ENCODE measurements around the gene PLAAT5. TPM values are rescaled to one million over a fixed set of nuclear protein-coding genes. Genes with fewer than 3 reads are reported as not detected.

PLAAT5 gene
- total RNA-seq, 4 donors from 2014 or later = 0.13 to 1.3 (median 1.1) TPM; not detected in 1

DNA sequence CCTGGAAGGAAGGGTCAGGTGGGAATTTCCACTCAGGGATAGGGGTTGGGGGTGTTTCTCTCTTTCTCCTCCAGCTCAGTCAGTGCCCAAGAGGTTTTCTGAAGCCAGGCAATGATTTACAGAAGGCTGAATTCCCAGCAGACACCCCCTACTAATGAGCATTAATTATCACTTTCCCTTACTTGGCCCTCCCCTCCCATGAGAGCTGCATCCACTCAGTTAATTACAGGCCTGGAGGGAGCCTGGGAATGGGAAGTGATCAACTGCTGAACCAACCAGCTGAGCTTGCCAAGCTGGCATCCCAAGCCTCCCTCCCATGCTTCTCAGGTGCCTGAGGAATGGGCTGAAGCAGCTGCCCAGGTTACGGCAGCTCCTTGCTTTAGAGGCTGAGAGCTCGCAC, 15.9 kb upstream of the PLAAT5 start:
- Histone ChIP-seq H3K27ac (no peak overlapping the region), H3K36me3 (no peaks in the 10 kb centered on the region), H3K27me3 (no peaks in the 10 kb centered on the region), H3K4me1 (peaks cover 0 to 9% (median 3%) of the 10 kb centered on the region in 3 donors), H3K9me3 (no peaks in the 10 kb centered on the region), H3K4me3 (no peak overlapping the region)
- intact Hi-C loops (cut with DNase I) = no loop called here
- no peak for DNase-seq
- WGBS, 2 donors = 100% methylated on average over 1 of the region's 2 CpGs; no CpG with 5 or more reads in 1 of the 2 donors
- no peak for TF ChIP-seq POLR2A (IDR thresholded peaks at IDR 0.05)
- TF ChIP-seq, protein P1, sequence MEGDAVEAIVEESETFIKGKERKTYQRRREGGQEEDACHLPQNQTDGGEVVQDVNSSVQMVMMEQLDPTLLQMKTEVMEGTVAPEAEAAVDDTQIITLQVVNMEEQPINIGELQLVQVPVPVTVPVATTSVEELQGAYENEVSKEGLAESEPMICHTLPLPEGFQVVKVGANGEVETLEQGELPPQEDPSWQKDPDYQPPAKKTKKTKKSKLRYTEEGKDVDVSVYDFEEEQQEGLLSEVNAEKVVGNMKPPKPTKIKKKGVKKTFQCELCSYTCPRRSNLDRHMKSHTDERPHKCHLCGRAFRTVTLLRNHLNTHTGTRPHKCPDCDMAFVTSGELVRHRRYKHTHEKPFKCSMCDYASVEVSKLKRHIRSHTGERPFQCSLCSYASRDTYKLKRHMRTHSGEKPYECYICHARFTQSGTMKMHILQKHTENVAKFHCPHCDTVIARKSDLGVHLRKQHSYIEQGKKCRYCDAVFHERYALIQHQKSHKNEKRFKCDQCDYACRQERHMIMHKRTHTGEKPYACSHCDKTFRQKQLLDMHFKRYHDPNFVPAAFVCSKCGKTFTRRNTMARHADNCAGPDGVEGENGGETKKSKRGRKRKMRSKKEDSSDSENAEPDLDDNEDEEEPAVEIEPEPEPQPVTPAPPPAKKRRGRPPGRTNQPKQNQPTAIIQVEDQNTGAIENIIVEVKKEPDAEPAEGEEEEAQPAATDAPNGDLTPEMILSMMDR (IDR thresholded peaks at IDR 0.05) = no peak

DNA sequence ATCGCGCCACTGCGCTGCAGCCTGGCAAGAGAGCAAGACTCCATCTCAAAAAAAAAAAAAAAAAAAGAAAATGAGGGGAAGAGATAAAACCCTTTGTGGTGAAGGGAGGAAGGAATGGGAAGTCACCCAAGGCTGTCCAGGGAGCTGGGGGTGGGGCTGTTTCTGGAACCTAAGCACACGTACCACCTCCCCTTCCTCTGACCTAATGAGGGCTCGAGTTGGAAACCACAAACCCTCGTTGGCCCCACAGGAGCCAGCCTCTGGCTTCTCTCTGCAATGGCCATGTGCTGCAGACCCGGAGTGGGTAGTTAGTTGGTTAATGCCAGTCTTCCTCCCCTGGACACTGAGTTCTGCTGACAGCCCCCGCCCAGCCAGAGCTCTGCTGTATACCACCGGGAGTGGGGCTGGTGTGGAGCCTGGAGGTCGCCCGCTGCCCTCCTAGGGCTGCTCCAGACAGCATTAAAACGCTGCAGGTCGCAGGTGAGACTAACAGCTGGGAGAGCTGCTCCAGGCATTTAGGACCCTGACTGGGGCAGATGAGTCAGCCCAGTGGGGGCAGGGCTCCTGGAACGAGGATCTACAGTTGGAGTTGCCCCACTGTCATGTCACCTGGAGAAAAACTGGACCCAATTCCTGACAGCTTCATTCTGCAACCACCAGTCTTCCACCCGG, 15.0 kb upstream of the PLAAT5 start, which contains the start of gene LGALS12:
TSS of gene LGALS12 (plus strand) at position 228 of the 672 bp plus-strand sequence. CDS start at position 603, 375 bp downstream.
- TF ChIP-seq, protein P1 (IDR thresholded peaks at IDR 0.05) = no peak
- no peak for TF ChIP-seq POLR2A (IDR thresholded peaks at IDR 0.05)
- H3K4me1 ChIP-seq = peaks cover 0 to 7% (median 3%) of the 10 kb centered on the region in 3 donors
- H3K27me3 ChIP-seq = no peaks in the 10 kb centered on the region
- intact Hi-C loops (cut with DNase I) = no loop called here
- DNase-seq = no peak
- H3K36me3 ChIP-seq = no peaks in the 10 kb centered on the region
- no peak within 1 kb of the TSS for H3K27ac ChIP-seq
- WGBS, 2 donors = 64 to 78% methylated on average over 8 to 14 of the region's 15 CpGs
- H3K9me3 ChIP-seq = peaks cover 0 to 3% (median 2%) of the 10 kb centered on the region in 3 donors
- H3K4me3 ChIP-seq = no peak within 1 kb of the TSS

DNA sequence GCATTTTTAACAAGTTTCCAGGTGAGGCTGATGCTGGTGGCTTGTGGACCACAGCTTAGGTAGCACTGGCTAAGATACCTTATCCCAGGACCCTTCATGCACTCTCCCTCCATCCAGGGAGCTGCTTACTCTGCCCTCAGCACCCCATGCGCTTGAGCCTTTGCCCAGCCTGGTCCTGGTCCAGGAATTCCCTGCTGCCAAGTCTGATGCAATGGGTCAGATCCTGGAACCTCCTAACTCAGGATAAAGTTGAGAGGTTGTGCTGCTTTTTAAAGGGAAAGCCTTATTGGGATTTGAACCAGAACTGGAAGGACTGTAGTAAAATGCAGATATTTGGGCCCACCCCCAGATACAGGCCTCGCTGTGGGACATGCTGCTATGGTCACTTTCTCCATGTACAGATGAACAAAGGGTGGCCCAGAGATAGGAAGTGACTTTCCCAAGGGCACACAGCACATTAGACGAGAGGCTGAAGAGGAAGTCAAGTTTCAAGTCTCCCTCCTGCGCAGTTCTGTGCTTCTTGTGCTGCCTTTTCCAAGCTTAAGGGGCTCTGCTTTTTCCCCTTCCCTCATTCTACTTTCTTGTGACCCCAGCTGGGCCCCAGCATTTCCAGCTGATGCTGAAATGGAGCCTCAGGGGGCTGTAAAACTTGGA, 14.1 kb upstream of the PLAAT5 start:
- Histone ChIP-seq H3K36me3 (no peaks in the 10 kb centered on the region), H3K27ac (no peak overlapping the region), H3K4me1 (peaks cover 0 to 4% (median 0%) of the 10 kb centered on the region in 3 donors), H3K4me3 (no peak overlapping the region), H3K27me3 (no peaks in the 10 kb centered on the region), H3K9me3 (peaks cover 0 to 12% (median 11%) of the 10 kb centered on the region in 3 donors)
- intact Hi-C loops (cut with DNase I) = no loop called here
- WGBS, 2 donors = 60 to 74% methylated on average over 2 to 3 of the region's 4 CpGs
- TF ChIP-seq, protein P1 (IDR thresholded peaks at IDR 0.05) = no peak
- TF ChIP-seq POLR2A (IDR thresholded peaks at IDR 0.05) = no peak
- no peak for DNase-seq

DNA sequence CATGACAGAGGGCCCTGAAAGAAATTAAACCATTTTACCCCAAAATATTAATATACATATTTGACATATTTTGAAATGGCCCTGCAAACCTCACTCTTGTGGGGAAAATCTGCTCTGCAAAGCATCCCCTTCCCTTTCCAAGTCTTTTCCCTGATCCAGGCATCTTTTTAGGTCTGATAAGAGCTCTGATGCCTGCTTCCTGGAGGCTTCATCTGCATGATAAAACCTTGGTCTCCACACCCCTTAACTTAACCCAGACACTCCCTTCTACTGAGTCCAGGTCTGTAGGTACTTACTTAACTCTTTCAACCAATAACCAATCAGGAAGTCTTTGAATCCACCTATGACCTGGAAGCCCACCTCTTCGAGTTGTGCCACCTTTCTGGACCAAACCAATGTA, 13.1 kb upstream of the PLAAT5 start:
- DNase-seq = no peak
- peaks cover 0 to 4% (median 0%) of the 10 kb centered on the region in 3 donors for H3K4me1 ChIP-seq
- TF ChIP-seq, protein P1 (IDR thresholded peaks at IDR 0.05) = no peak
- no peak for TF ChIP-seq POLR2A (IDR thresholded peaks at IDR 0.05)
- no peaks in the 10 kb centered on the region for H3K36me3 ChIP-seq
- WGBS, 2 donors = 58 to 75% methylated on average over 1 of the region's 1 CpG
- H3K9me3 ChIP-seq = peaks cover 0 to 22% (median 20%) of the 10 kb centered on the region in 3 donors
- H3K4me3 ChIP-seq = no peak overlapping the region
- H3K27me3 ChIP-seq = no peaks in the 10 kb centered on the region
- no peak overlapping the region for H3K27ac ChIP-seq
- intact Hi-C loops (cut with DNase I) = no loop called here

DNA sequence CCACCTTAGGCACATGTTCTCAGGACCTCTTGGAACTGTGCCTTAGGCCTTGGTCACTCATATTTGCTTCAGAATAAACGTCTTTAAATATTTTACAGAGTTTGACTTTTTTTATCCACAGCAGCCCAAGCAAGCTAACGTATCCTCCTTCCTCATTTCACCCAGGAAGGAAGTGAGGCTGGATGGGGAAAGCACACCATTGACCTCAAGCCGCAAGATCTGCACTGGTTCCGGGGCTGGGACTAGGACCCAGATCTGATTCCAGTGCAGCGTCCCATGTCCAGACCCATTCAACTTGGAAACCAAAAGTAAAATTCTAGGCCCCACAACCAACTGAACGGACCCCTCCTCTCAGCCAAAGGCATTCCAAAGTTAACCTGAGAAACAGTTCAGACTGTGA, 12.5 kb upstream of the PLAAT5 start:
- no peak for DNase-seq
- TF ChIP-seq POLR2A (IDR thresholded peaks at IDR 0.05) = no peak
- TF ChIP-seq, protein P1 (IDR thresholded peaks at IDR 0.05) = no peak
- Histone ChIP-seq H3K9me3 (peaks cover 0 to 28% (median 20%) of the 10 kb centered on the region in 3 donors), H3K4me1 (peaks cover 0 to 4% (median 0%) of the 10 kb centered on the region in 3 donors), H3K36me3 (no peaks in the 10 kb centered on the region), H3K27me3 (peaks cover 0 to 4% (median 0%) of the 10 kb centered on the region in 4 donors), H3K27ac (no peak overlapping the region), H3K4me3 (no peak overlapping the region)
- intact Hi-C loops (cut with DNase I) = no loop called here
- 79 to 80% methylated on average over 4 to 6 of the region's 6 CpGs for WGBS, 2 donors
